Measurements from ENCODE around the gene BRD1. TPM values are rescaled to one million over a fixed set of nuclear protein-coding genes. Genes with fewer than 3 reads are reported as not detected.

The BRD1 gene
- total RNA-seq, 1 experiment from 2014 or later = 31.3 TPM

DNA sequence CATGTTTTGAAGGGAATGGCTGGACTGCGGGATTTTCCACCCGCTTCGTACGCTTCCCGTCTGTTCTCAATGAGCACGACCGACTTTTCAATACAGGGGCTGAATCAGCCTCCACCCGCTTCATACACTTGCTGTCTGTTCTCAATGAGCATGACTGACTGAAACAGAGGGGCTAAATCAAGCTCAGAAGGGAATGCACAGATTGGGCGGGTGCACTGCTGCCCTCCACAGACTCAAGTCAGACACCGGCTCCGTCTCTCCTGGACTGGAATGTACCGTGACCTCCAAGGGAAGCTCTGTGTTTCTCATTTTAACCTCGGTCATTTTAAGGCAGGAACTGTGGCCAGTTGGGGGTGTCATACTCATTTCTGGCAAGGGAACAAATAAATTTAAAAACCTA, 48.5 kb downstream of the BRD1 start:
- POLR2A ChIA-PET = no interaction called here
- Histone ChIP-seq H4K20me1 (ENCODE audit: insufficient read depth) (no peaks in the 10 kb centered on the region), H3K36me3 (ENCODE audit: control insufficient read depth in 1 of 2, insufficient read depth in 2 of 2, low read length in 2 of 2) (peaks cover 5 to 12% of the 10 kb centered on the region in 2 experiments; a peak in 3 of 4 replicates), H3K9me2 (ENCODE audit: insufficient read depth) (no peaks in the 10 kb centered on the region), H3K79me2 (ENCODE audit: insufficient read depth, low read length) (peaks cover 36% of the 10 kb centered on the region), H3K4me3 (replicated peaks in 1 of 2; ENCODE audit: low read depth in 1 of 2, low read length in 2 of 2) (no peak overlapping the region), H3K9me3 (ENCODE audit: control insufficient read depth in 1 of 2, insufficient read depth in 1 of 2, low read depth in 1 of 2, low read length in 2 of 2) (no peaks in the 10 kb centered on the region), H3K4me2 (ENCODE audit: low read length) (no peak overlapping the region), H2AFZ (ENCODE audit: low read depth, low read length, poor library complexity, severe bottlenecking) (no peak overlapping the region), H3K27me3 (ENCODE audit: insufficient read depth, low read length) (no peaks in the 10 kb centered on the region), H3K9ac (ENCODE audit: low read length) (no peak overlapping the region), H3K27ac (ENCODE audit: low read depth, low read length) (no peak overlapping the region), H3K4me1 (ENCODE audit: control insufficient read depth in 1 of 2, insufficient read depth in 2 of 2, low read length in 2 of 2) (no peaks in the 10 kb centered on the region)
- CTCF ChIA-PET = no interaction called here
- DNase-seq (ENCODE audit: low read depth, low spot score) = no peak
- TF ChIP-seq ELF1 (IDR thresholded peaks at IDR 0.05; ENCODE audit: borderline replicate concordance, low read depth) (no peak), SRF (IDR thresholded peaks at IDR 0.05; ENCODE audit: low read depth) (no peak), EGR1 (IDR thresholded peaks at IDR 0.05; ENCODE audit: low read depth) (no peak), POLR2A (IDR thresholded peaks at IDR 0.05; ENCODE audit: borderline replicate concordance, extremely low read depth, insufficient read depth, insufficient read length) (no peak), ZNF274 (IDR thresholded peaks at IDR 0.05; ENCODE audit: low read depth, low read length) (no peak)
- RAD21 ChIA-PET (ENCODE audit: low non-redundant PET in 1 of 2, low total read pairs in 2 of 2, uncharacterized antibody in 2 of 2, unreplicated experiment in 2 of 2) = no interaction called here
- no peak for ATAC-seq
- no TSS peak for BruUV-seq (replicated peaks)
- intact Hi-C loops (cut with micrococcal nuclease) = no loop called here

DNA sequence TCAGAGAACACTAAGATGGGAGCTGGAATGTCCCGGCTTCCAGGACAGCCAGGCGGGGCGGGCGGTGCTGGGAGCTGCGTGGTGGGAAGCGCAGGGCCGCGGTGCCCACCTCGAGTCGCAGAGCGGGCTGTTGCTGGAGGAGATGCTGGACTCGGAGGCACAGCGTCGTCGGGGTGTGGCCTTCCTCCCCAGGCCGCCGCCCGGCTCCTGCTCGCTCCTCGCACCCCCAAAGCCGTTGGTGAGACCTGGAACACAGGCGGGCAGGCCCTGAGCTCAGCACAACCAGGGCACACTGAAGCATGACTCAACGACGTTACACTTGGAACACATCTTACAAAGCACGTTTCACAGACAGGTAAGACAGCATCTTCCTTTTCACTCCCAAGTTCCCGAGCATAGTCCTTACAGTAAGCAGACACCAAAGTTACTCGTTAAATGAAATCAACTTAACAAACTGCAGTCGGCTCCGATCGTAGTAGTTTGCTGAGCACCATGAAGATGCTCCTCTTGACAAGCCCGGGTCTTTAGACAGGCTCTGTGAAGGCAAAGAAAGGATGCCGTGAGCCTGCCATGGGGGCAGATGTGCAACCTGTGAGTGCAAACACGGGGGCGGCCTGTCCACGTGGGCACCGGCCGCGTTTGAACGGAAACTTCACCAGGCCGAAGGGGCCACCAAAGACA, 50.0 kb downstream of the BRD1 start:
- DNase-seq (ENCODE audit: low read depth, low spot score) = no peak
- BruUV-seq (replicated peaks) = no TSS peak
- POLR2A ChIA-PET = no interaction called here
- H3K27me3 ChIP-seq (ENCODE audit: insufficient read depth, low read length) = no peaks in the 10 kb centered on the region
- peaks cover 6 to 18% of the 10 kb centered on the region in 2 experiments for H3K36me3 ChIP-seq (ENCODE audit: control insufficient read depth in 1 of 2, insufficient read depth in 2 of 2, low read length in 2 of 2)
- no peaks in the 10 kb centered on the region for H3K9me3 ChIP-seq (ENCODE audit: control insufficient read depth in 1 of 2, insufficient read depth in 1 of 2, low read depth in 1 of 2, low read length in 2 of 2)
- H4K20me1 ChIP-seq (ENCODE audit: insufficient read depth) = peaks cover 7% of the 10 kb centered on the region; the same call in 1 of the 2 replicates
- ATAC-seq = no peak
- no peak overlapping the region for H3K4me2 ChIP-seq (ENCODE audit: low read length)
- H3K9ac ChIP-seq (ENCODE audit: low read length) = no peak overlapping the region
- RAD21 ChIA-PET (ENCODE audit: low non-redundant PET in 1 of 2, low total read pairs in 2 of 2, uncharacterized antibody in 2 of 2, unreplicated experiment in 2 of 2) = no interaction called here
- no peaks in the 10 kb centered on the region for H3K4me1 ChIP-seq (ENCODE audit: control insufficient read depth in 1 of 2, insufficient read depth in 2 of 2, low read length in 2 of 2)
- no peak overlapping the region for H2AFZ ChIP-seq (ENCODE audit: low read depth, low read length, poor library complexity, severe bottlenecking)
- H3K9me2 ChIP-seq (ENCODE audit: insufficient read depth) = no peaks in the 10 kb centered on the region
- intact Hi-C loops (cut with micrococcal nuclease) = no loop called here
- H3K79me2 ChIP-seq (ENCODE audit: insufficient read depth, low read length) = peaks cover 30% of the 10 kb centered on the region
- CTCF ChIA-PET = no interaction called here
- no peak overlapping the region for H3K4me3 ChIP-seq (replicated peaks in 1 of 2; ENCODE audit: low read depth in 1 of 2, low read length in 2 of 2)
- H3K27ac ChIP-seq (ENCODE audit: low read depth, low read length) = no peak overlapping the region
- no peak for TF ChIP-seq ELF1 (IDR thresholded peaks at IDR 0.05; ENCODE audit: borderline replicate concordance, low read depth)
- no peak for TF ChIP-seq YY1 (IDR thresholded peaks at IDR 0.05; ENCODE audit: extremely low read depth, insufficient replicate concordance, low read depth, low read length)
- no peak for TF ChIP-seq EZH2 (IDR thresholded peaks at IDR 0.05)
- no peak for TF ChIP-seq EGR1 (IDR thresholded peaks at IDR 0.05; ENCODE audit: low read depth)
- no peak for TF ChIP-seq RAD21 (IDR thresholded peaks at IDR 0.05; ENCODE audit: low read depth)
- TF ChIP-seq, protein P1, sequence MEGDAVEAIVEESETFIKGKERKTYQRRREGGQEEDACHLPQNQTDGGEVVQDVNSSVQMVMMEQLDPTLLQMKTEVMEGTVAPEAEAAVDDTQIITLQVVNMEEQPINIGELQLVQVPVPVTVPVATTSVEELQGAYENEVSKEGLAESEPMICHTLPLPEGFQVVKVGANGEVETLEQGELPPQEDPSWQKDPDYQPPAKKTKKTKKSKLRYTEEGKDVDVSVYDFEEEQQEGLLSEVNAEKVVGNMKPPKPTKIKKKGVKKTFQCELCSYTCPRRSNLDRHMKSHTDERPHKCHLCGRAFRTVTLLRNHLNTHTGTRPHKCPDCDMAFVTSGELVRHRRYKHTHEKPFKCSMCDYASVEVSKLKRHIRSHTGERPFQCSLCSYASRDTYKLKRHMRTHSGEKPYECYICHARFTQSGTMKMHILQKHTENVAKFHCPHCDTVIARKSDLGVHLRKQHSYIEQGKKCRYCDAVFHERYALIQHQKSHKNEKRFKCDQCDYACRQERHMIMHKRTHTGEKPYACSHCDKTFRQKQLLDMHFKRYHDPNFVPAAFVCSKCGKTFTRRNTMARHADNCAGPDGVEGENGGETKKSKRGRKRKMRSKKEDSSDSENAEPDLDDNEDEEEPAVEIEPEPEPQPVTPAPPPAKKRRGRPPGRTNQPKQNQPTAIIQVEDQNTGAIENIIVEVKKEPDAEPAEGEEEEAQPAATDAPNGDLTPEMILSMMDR (IDR thresholded peaks at IDR 0.05 in 2 of 3, conservative IDR thresholded peaks at IDR 0.05 in 1 of 3; ENCODE audit: borderline replicate concordance in 1 of 3, insufficient read depth in 1 of 3, low read depth in 2 of 3, low read length in 2 of 3) = no peak
- TF ChIP-seq, protein P2, sequence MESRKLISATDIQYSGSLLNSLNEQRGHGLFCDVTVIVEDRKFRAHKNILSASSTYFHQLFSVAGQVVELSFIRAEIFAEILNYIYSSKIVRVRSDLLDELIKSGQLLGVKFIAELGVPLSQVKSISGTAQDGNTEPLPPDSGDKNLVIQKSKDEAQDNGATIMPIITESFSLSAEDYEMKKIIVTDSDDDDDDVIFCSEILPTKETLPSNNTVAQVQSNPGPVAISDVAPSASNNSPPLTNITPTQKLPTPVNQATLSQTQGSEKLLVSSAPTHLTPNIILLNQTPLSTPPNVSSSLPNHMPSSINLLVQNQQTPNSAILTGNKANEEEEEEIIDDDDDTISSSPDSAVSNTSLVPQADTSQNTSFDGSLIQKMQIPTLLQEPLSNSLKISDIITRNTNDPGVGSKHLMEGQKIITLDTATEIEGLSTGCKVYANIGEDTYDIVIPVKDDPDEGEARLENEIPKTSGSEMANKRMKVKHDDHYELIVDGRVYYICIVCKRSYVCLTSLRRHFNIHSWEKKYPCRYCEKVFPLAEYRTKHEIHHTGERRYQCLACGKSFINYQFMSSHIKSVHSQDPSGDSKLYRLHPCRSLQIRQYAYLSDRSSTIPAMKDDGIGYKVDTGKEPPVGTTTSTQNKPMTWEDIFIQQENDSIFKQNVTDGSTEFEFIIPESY (IDR thresholded peaks at IDR 0.05; ENCODE audit: extremely low read depth, insufficient replicate concordance, low read length) = no peak
- TF ChIP-seq JUND (IDR thresholded peaks at IDR 0.05) = no peak
- no peak for TF ChIP-seq SIN3A (IDR thresholded peaks at IDR 0.05; ENCODE audit: low read depth)
- TF ChIP-seq ZFX (IDR thresholded peaks at IDR 0.05) = no peak
- no peak for TF ChIP-seq SRF (IDR thresholded peaks at IDR 0.05; ENCODE audit: low read depth)
- no peak for TF ChIP-seq TCF7L2 (IDR thresholded peaks at IDR 0.05; ENCODE audit: borderline replicate concordance, extremely low read depth, insufficient read depth, insufficient read length)
- TF ChIP-seq EZH2phosphoT487 (IDR thresholded peaks at IDR 0.05; ENCODE audit: borderline replicate concordance) = no peak
